ENCODE data around the gene G3BP2. TPM values are rescaled to one million over a fixed set of nuclear protein-coding genes. Genes with fewer than 3 reads are reported as not detected.

Gene G3BP2
- total and polyA plus RNA-seq, 2 of the 8 experiments (the other 6 are each of a cell fraction or from before 2014, with no cell fraction given) = 83.7 to 378 TPM

GRCh38 chr4:75686346-75686745 is 13.1 kb upstream of the G3BP2 start:
- Histone ChIP-seq H2BK15ac (ENCODE audit: low read length) (no peak overlapping the region), H3K27ac (ENCODE audit: low read depth, low read length) (no peak overlapping the region), H3K79me2 (ENCODE audit: control insufficient read depth in 1 of 2, insufficient read depth in 2 of 2, low read length in 2 of 2) (peaks cover 0 to 23% of the 10 kb centered on the region in 2 experiments; a peak in 2 of 4 replicates), H3K4me1 (replicated peaks in 1 of 4; ENCODE audit: control insufficient read depth in 3 of 4, insufficient read depth in 4 of 4, low read length in 3 of 4) (no peaks in the 10 kb centered on the region), H3K18ac (ENCODE audit: extremely low read depth, low read length) (no peak overlapping the region), H4K20me1 (replicated peaks in 1 of 2; ENCODE audit: control insufficient read depth in 1 of 2, insufficient read depth in 2 of 2, low read length in 2 of 2) (no peaks in the 10 kb centered on the region), H4K8ac (ENCODE audit: extremely low read depth, insufficient read depth, low read length) (no peak overlapping the region), H4K91ac (replicated peaks; ENCODE audit: insufficient read length, low read length) (no peak overlapping the region), H2AK5ac (ENCODE audit: low read depth, low read length) (no peak overlapping the region), H3K56ac (replicated peaks; ENCODE audit: insufficient read length, low read depth, low read length) (no peak overlapping the region), H3K36me3 (ENCODE audit: control insufficient read depth in 2 of 4, insufficient read depth in 4 of 4, low read length in 3 of 4) (peaks cover 0 to 23% (median 11%) of the 10 kb centered on the region in 4 experiments; a peak in 2 of 8 replicates), H3K4ac (replicated peaks; ENCODE audit: insufficient read length, low read depth, low read length) (no peak overlapping the region), H3K23me2 (ENCODE audit: low read depth, low read length) (no peaks in the 10 kb centered on the region), H2BK12ac (ENCODE audit: low read depth, low read length) (no peak overlapping the region), H2BK120ac (replicated peaks; ENCODE audit: low read depth, low read length) (no peak overlapping the region), H3K4me3 (ENCODE audit: extremely low read depth in 1 of 4, insufficient read depth in 2 of 4, low read depth in 3 of 4, low read length in 4 of 4) (no peak overlapping the region), H3K27me3 (replicated peaks in 1 of 4; ENCODE audit: control insufficient read depth in 3 of 4, extremely low read depth in 1 of 4, insufficient read depth in 3 of 4, low read length in 3 of 4) (no peaks in the 10 kb centered on the region), H2BK5ac (ENCODE audit: low read depth, low read length) (no peak overlapping the region), H3K79me1 (ENCODE audit: low read depth, low read length) (no peaks in the 10 kb centered on the region; the same call in 1 of the 2 replicates), H3K4me2 (ENCODE audit: insufficient read depth in 1 of 2, low read depth in 2 of 2, low read length in 2 of 2) (no peak overlapping the region), H3K23ac (ENCODE audit: insufficient read length) (no peak overlapping the region), H4K5ac (ENCODE audit: insufficient read length, low read depth, low read length) (no peak overlapping the region), H2AFZ (ENCODE audit: low read length) (no peak overlapping the region), H3K9me3 (ENCODE audit: insufficient read depth in 2 of 2, low read depth in 1 of 2, low read length in 1 of 2) (peaks cover 0 to 6% of the 10 kb centered on the region in 2 experiments; a peak in 1 of 4 replicates), H2BK20ac (ENCODE audit: low read length) (no peak overlapping the region), H3K9ac (replicated peaks in 1 of 4; ENCODE audit: extremely low read depth in 1 of 4, low read depth in 3 of 4, low read length in 3 of 4) (no peak overlapping the region), H3K14ac (ENCODE audit: insufficient read length) (no peak overlapping the region)
- no peak for TF ChIP-seq SRF (IDR thresholded peaks at IDR 0.05; ENCODE audit: low read depth, low read length)
- no peak for FAIRE-seq
- DNase-seq (ENCODE audit: low read depth in 1 of 2, low spot score in 2 of 2) = no peak
- WGBS, 2 experiments (ENCODE audit: extremely low coverage in 1 of 2, insufficient coverage in 1 of 2, insufficient read length in 1 of 2, insufficient replicate concordance in 2 of 2, low coverage in 1 of 2, low lambda C conversion rate in 2 of 2, missing lambda C conversion rate in 1 of 2) = 98% methylated on average over 3 of the region's 3 CpGs; no CpG with 5 or more reads in 1 of the 2 experiments
- ChIA-PET POLR2A (ENCODE audit: partially characterized antibody) (interaction anchor here (1.3 to 1.5 kb wide), 2 partner anchors 10 to 13 kb away, joined by 3 to 5 read pairs; partner anchors contain the start of gene G3BP2), CTCF (ENCODE audit: partially characterized antibody) (interaction anchor here (1.6 kb wide), 1 partner anchor 32 kb away, joined by 7 read pairs; no protein-coding TSS in a partner anchor)
